Osteoblast (primary cell): ENCODE measurements around the gene TMEM190. TPM values are rescaled to one million over a fixed set of nuclear protein-coding genes. Genes with fewer than 3 reads are reported as not detected.
"Not testable (repeated sequence)": the region's sequence is repeated elsewhere in the genome, so short reads cannot be mapped to it uniquely, and the experiment has no call there.

ENCODE experiments used
- DNase-seq: peaks from one replicate; pipeline ENCODE4 v3.0.0; 2011; ENCODE audit warnings: low spot score, mixed read lengths; ENCODE audit not compliant: insufficient read length; ENCODE audit errors: missing footprints
- H2AFZ ChIP-seq: 2 replicates; pipeline ENCODE4 v1.6.0; 2011; ENCODE audit warnings: mild to moderate bottlenecking, low read length
- H3K27ac ChIP-seq: 2 replicates; pipeline ENCODE4 v1.5.1; 2011; ENCODE audit warnings: mild to moderate bottlenecking, low read depth, low read length, moderate library complexity
- H3K27me3 ChIP-seq: 2 replicates; pipeline ENCODE4 v1.6.0; 2012; ENCODE audit warnings: mild to moderate bottlenecking, control low read depth, inconsistent platforms, low read length, moderate library complexity; ENCODE audit not compliant: insufficient read depth
- H3K36me3 ChIP-seq: 2 replicates; pipeline ENCODE4 v1.5.1; 2011; ENCODE audit warnings: mild to moderate bottlenecking, low read length, control low read depth, moderate library complexity; ENCODE audit not compliant: insufficient read depth
- H3K4me1 ChIP-seq: 2 replicates; pipeline ENCODE4 v1.5.1; 2011; ENCODE audit warnings: mild to moderate bottlenecking, low read length, control low read depth, moderate library complexity; ENCODE audit not compliant: insufficient read depth
- H3K4me2 ChIP-seq: 2 replicates; pipeline ENCODE4 v1.6.0; 2011; ENCODE audit warnings: mild to moderate bottlenecking, low read length; ENCODE audit not compliant: insufficient read depth
- H3K4me3 ChIP-seq: fragments of 200-600 bp; sonication (generic); 3 replicates; pipeline ENCODE4 v1.5.1; 2012; ENCODE audit warnings: mild to moderate bottlenecking, low read length, inconsistent platforms; ENCODE audit not compliant: insufficient read depth
- H3K79me2 ChIP-seq: 2 replicates; pipeline ENCODE4 v1.6.0; 2012; ENCODE audit warnings: mild to moderate bottlenecking, low read length, control low read depth, inconsistent platforms; ENCODE audit not compliant: insufficient read depth
- H3K9me3 ChIP-seq: 2 replicates; pipeline ENCODE4 v1.5.1; 2011; ENCODE audit warnings: low read depth, low read length, control low read depth
- H4K20me1 ChIP-seq: 2 replicates; pipeline ENCODE4 v1.6.0; 2012; ENCODE audit warnings: mild to moderate bottlenecking, low read length, control low read depth; ENCODE audit not compliant: insufficient read depth
- CTCF ChIP-seq: IDR thresholded peaks from 2 replicates; pipeline ENCODE4 v1.5.1; 2011; ENCODE audit warnings: mild to moderate bottlenecking, low read depth, low read length, moderate library complexity; ENCODE audit errors: extremely low read depth
- total RNA-seq: library from RNA; depleted of rRNA; stranded (reverse); fragments of >200 nt; gene quantifications from 2 replicates; pipeline ENCODE4 v1.2.3, GENCODE V29; 2012

The TMEM190 gene
- total RNA-seq, 1 donor = not detected

GRCh38 chr19:55405638-55406037, 29.0 kb downstream of the TMEM190 start:
- DNase-seq = peak; percentile 83
- H4K20me1 ChIP-seq = peaks cover 42% of the 10 kb centered on the region
- peak overlapping the region; percentile 15 for H3K27ac ChIP-seq
- no peaks in the 10 kb centered on the region for H3K9me3 ChIP-seq
- peak overlapping the region; percentile 87 for H3K4me3 ChIP-seq
- H3K36me3 ChIP-seq = peaks cover 46% of the 10 kb centered on the region
- H3K4me2 ChIP-seq = peak overlapping the region; percentile 81
- H3K27me3 ChIP-seq = no peaks in the 10 kb centered on the region
- H3K79me2 ChIP-seq = peaks cover 45% of the 10 kb centered on the region
- H3K4me1 ChIP-seq = peaks cover 22% of the 10 kb centered on the region
- no peak overlapping the region for H2AFZ ChIP-seq
- TF ChIP-seq CTCF = no peak

DNA sequence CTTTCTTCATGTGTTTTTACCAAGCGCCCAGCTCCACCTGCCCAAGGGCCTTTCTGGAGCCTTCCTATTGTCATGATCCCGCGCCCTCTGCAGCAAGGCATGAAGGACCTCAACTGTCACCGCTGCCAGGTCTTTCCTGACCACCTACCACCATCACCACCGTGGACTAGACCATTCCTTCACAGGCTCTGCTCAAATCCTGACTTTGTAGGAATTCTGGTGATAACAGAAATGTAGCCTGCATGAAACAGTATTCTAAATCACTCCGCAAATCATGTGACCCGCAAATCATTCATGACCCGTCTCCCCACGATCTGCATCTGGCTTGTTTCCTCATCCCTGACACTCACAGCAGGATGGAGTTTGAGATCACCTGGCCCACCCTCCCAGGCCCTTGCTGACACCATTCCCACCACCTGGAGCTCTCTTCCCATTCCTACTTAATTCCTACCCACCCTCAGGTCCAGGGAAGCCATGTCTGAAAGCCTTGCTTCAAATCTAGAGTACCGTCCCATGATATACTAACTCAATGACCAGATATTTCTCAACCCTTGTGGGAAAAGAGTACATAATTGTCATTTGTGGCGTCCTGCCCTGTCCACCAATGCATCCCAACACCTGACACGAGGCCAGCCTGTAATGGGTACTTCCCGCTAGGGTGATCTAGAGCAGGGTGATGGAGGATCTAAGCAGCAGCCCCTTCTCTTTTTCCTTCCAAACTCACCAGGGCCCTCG, 29.6 kb downstream of the TMEM190 start:
- Histone ChIP-seq H3K36me3 (peaks cover 41% of the 10 kb centered on the region), H3K4me1 (peaks cover 22% of the 10 kb centered on the region), H3K27me3 (peaks cover under 1% of the 10 kb centered on the region), H3K9me3 (no peaks in the 10 kb centered on the region), H3K4me3 (peak overlapping the region; percentile 87), H4K20me1 (peaks cover 37% of the 10 kb centered on the region), H3K79me2 (peaks cover 45% of the 10 kb centered on the region), H2AFZ (no peak overlapping the region), H3K27ac (peak overlapping the region; percentile 93), H3K4me2 (peak overlapping the region; percentile 81)
- no peak for TF ChIP-seq CTCF
- DNase-seq = peak; percentile 80

DNA sequence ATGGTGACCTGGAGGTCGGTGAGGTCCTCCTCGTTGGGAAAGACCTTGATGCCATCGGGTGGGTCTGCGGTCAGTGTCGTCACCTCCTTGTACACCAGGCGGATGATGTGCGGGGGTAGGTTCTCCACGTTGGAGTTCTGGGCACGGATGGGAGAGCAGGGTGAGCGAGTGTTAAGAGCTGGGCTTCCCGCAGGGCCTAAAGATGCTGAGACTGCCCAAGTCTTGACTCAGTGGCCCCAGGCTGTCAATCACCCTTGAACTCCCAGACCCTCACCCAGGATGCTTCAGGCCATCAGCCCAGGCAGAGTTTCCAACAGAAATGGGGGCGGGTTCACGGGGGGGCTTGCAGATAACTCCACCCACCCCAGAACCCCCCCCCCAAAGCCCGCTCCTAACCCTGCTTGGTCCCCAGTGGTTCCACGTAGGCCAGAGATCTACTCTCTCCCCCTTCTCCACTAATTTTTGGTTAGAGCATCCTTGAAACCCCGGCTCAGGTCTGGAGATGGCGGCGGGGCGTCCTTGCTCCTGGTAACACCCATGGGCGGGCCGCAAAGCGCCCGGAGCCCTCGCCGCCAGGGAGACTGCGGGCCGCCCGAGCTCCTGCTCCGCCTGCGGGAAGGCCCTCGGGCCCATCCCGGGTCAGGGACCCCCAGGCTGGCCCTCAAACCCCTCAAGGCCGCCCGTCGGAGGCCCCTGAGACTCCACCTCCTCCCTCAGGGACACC, 30.4 kb downstream of the TMEM190 start:
- Histone ChIP-seq H4K20me1 (peaks cover 33% of the 10 kb centered on the region), H3K9me3 (no peaks in the 10 kb centered on the region), H2AFZ (no peak overlapping the region), H3K4me3 (peak overlapping the region; percentile 87), H3K36me3 (peaks cover 36% of the 10 kb centered on the region), H3K27me3 (peaks cover 3% of the 10 kb centered on the region), H3K4me2 (peak overlapping the region; percentile 81), H3K27ac (peak overlapping the region; percentile 93), H3K4me1 (peaks cover 22% of the 10 kb centered on the region), H3K79me2 (peaks cover 45% of the 10 kb centered on the region)
- TF ChIP-seq CTCF = no peak
- DNase-seq = peak; percentile 92

DNA sequence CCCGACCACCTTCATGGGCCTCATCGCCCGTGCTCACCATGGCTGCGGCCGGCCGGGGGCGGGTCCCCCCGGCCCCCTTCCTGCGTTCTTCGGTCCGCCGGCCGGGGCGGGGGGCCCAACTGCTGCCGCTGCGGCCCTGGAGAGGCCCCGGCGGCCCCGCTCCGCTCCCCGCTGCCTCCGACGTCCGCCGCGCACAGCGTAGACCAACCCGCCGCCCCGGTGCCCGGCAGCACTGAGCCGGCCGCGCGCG, 30.8 kb downstream of the TMEM190 start, which contains the start of gene UBE2S:
Gene UBE2S, minus strand, starts transcription at position 239 of the 250 bp plus-strand sequence. Its CDS starts 199 bp downstream, at position 40.
- Histone ChIP-seq H2AFZ (peak within 1 kb of the TSS; percentile 91), H3K4me1 (peaks cover 22% of the 10 kb centered on the region), H3K27ac (peak within 1 kb of the TSS; percentile 93), H3K79me2 (peaks cover 40% of the 10 kb centered on the region), H3K4me2 (peak within 1 kb of the TSS; percentile 81), H4K20me1 (peaks cover 29% of the 10 kb centered on the region), H3K4me3 (peak within 1 kb of the TSS; percentile 87), H3K36me3 (peaks cover 31% of the 10 kb centered on the region)
- H3K9me3 ChIP-seq, H3K27me3 ChIP-seq, DNase-seq: not testable (repeated sequence)
